ENCODE data around the gene MED7.
A peak's percentile ranks its signal among the peaks of the same experiment; 100 is the strongest.

MED7 gene

GRCh38 chr5:157164521-157164920, 21.9 kb upstream of the MED7 start:
- DNase-seq = no peak

- DNase-seq = no peak
These were observed 20.4 kb upstream of the MED7 start for GRCh38 chr5:157162919-157163510.

- no peak for DNase-seq
These were observed 19.3 kb upstream of the MED7 start for GRCh38 chr5:157161996-157162395.

GRCh38 chr5:157160001-157160400, 17.3 kb upstream of the MED7 start:
- DNase-seq = no peak

- no peak for DNase-seq
These were observed 16.6 kb upstream of the MED7 start for GRCh38 chr5:157159209-157159751.

GRCh38 chr5:157157293-157157891, 14.7 kb upstream of the MED7 start:
- DNase-seq = no peak

- DNase-seq = no peak
These were observed 12.6 kb upstream of the MED7 start for GRCh38 chr5:157155297-157155696.

- no peak for DNase-seq
These were observed 8.3 kb upstream of the MED7 start for GRCh38 chr5:157150995-157151394.

GRCh38 chr5:157148734-157149615, 6.3 kb upstream of the MED7 start:
- peak in 43 of 56 donors; percentile 1 to 83 (median 26) for DNase-seq

- DNase-seq = peak in 46 of 56 donors; percentile 4 to 78 (median 35)
These were observed 684 bp upstream of the MED7 start for GRCh38 chr5:157143127-157143971.

- no peak for DNase-seq
These were observed 5.0 kb downstream of the MED7 start for GRCh38 chr5:157137691-157138090.

GRCh38 chr5:157132281-157132612, 10.4 kb downstream of the MED7 start:
- DNase-seq = no peak

- DNase-seq = no peak
These were observed 11.7 kb downstream of the MED7 start for GRCh38 chr5:157130925-157131324.

GRCh38 chr5:157121709-157122108, 21.0 kb downstream of the MED7 start:
- no peak for DNase-seq

GRCh38 chr5:157120102-157120501, 22.6 kb downstream of the MED7 start:
- no peak for DNase-seq

GRCh38 chr5:157116483-157116954, 26.1 kb downstream of the MED7 start:
- no peak for DNase-seq

- DNase-seq = no peak
These were observed 27.2 kb downstream of the MED7 start for GRCh38 chr5:157115502-157115901.

- DNase-seq = no peak
These were observed 27.7 kb downstream of the MED7 start for GRCh38 chr5:157115012-157115411.

GRCh38 chr5:157113002-157113401, 29.7 kb downstream of the MED7 start:
- DNase-seq = no peak

GRCh38 chr5:157109744-157110143, 32.9 kb downstream of the MED7 start:
- DNase-seq = no peak

GRCh38 chr5:157108976-157109375, 33.7 kb downstream of the MED7 start, which contains the start of gene HAVCR2:
HAVCR2 (minus strand) TSS chr5:157109044; CDS start chr5:157108983, 61 bp downstream.
- DNase-seq = peak in 35 of 56 donors; percentile 1 to 73 (median 23)

All from amygdala (tissue), 56 donors.